LNCAP (cell line): Measurements from ENCODE around the gene SMIM20.

ENCODE experiments used
- CTCF ChIP-seq: fragments of 450-650 bp; IDR thresholded peaks from 2 replicates; pipeline ENCODE4 v1.5.1; 2017; ENCODE audit warnings: mild to moderate bottlenecking

Gene SMIM20

GRCh38 chr4:25955705-25956104 is 41.7 kb downstream of the SMIM20 start:
- TF ChIP-seq CTCF, result no peak

GRCh38 chr4:25956260-25956659 is 42.2 kb downstream of the SMIM20 start:
- no peak for TF ChIP-seq CTCF

- TF ChIP-seq CTCF, result no peak
Measured at GRCh38 chr4:25958110-25958509, 44.1 kb downstream of the SMIM20 start.

- TF ChIP-seq CTCF, result no peak
Measured at GRCh38 chr4:25962393-25962792, 48.4 kb downstream of the SMIM20 start.

GRCh38 chr4:25965629-25966028 is 51.6 kb downstream of the SMIM20 start:
- TF ChIP-seq CTCF, result no peak

- no peak for TF ChIP-seq CTCF
Measured at GRCh38 chr4:25966171-25966570, 52.2 kb downstream of the SMIM20 start.

GRCh38 chr4:25969374-25970155 is 55.5 kb downstream of the SMIM20 start:
- no peak for TF ChIP-seq CTCF
